Hematopoietic multipotent progenitor cell (in vitro differentiated cells): Measurements from ENCODE around the gene HLA-B. TPM values are rescaled to one million over a fixed set of nuclear protein-coding genes. Genes with fewer than 3 reads are reported as not detected.

ENCODE experiments used
- DNase-seq, 3 donors: peaks; one replicate each; pipeline ENCODE4 v3.0.0-alpha.2; 2011 to 2015; ENCODE audit warnings: low read depth in 2 of 3, low spot score in 2 of 3
- total RNA-seq: library from RNA; depleted of rRNA; stranded (reverse); fragments of >200 nt; gene quantifications from one replicate; pipeline ENCODE4 v1.2.3, GENCODE V29; 2012

The HLA-B gene
- total RNA-seq, 1 donor: 2,264 TPM

DNA sequence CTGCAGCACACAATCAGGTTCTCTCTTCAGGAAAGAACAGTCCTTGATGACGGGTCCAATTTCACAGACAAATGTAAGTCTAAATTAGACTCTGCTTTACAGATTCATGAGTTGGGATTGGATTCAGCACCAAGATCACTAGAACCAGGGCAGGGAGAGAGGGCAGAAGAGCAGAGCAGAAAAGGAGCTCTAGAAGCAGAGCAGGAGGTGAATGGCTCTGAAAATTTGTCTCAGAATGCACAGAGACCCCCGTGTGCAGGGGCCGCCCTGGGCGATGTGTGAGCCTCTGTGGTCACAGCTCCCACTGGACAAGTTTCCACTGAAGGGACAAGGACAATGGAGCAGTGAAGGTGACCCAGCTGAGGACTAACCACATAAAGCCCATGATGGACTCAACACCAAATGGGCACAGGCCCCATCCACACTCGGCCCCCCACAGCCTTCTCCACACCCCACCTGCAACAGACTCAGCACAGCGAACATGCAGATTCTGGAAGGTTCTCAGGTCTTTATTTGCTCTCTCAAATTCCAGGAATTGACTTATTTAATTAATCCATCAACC lies 3.5 kb downstream of the HLA-B start:
- no peak for DNase-seq

DNA sequence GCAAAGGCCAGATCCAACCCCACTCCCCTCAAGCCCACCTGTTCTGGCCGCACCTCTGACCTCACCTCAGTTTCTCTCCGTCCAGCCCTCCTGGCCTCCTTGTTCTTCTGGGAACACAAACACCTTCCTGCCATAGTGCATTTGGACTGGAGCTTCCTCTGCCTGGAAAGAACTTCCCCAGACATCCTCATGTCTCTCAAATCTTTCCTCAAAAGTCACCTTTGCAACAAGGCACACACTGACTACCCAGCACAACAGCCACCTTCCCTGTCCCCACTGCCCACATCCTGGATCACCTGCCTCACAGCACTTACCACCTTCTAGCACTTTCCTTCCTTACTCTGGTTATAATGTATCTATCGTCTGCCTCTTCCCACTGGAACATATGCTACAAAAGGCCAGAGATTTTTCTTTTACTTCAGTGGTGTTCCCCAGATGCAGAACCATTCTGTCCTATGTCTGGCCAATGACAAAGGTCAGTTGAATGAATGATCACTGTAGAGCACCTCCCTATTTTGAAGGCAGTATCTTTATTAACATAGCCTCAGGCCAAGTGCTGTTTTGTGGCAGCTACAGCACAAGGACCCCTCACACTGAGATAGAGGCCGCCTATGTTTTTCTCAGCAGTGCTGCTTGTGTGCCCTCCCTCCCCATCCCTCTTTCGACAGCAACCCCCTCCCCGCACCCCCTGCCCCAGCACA lies 4.1 kb downstream of the HLA-B start:
- peak in 1 of 3 donors; percentile 41 for DNase-seq

DNA sequence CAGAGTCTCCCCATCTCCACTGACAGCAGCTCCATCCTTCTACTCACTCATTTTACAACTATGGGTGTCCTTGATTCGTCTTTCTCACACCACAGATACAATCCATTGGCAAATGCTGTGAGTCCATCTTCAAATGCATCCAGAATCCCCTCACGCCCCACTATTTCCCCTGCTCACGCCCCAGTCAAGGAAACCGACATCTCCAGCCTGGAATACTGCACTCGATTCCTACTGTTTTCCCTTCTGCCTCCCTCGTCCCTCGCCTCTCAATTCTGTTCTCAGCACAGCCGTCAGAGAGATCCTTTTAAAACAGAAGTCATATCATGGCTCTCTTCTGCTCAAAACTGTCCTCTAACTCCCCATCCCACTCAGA lies 4.7 kb downstream of the HLA-B start:
- DNase-seq: peak in 1 of 3 donors; percentile 45

DNA sequence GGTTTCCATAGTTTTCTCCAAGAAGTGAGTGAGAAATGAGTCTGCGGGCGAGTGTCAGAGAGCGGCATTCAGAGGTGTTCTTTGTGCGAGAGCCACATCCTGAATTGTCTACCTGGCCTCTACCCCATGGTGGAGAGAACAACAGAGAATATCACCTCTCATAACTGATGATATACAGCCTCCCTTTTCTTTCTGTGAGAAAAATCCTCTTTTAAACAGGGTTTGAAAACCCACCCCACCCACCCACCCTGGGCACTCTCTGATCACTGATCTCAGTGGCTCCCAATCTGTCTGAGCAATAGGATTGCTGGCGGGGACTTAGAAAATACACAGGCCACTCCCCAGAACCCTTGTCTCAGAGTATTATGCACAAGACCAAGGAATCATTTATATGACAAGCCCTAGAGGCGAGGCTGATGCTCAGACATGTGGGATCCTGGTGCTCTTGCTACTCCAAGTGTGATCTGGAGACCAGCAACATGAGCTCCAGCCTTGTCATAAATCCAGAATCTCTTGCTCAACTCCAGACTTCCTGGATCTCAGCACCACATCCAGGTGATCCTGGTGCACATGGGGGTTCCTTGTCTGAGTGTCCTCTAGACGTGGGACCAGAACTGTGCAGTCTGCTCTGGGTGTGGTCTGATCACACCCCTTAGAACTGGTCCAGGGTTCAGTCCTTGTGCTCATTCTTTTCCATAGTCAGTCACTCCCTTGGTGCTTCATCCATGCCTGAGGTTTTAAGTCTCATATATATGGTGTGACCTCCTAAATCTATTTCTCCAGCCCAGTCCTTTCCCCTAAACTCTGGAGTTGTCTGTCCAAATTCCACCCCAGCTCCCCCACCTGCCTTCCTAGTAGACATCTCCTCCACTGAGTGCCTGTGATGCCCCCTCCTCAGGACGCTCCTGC lies 5.3 kb downstream of the HLA-B start:
- peak in 1 of 3 donors; percentile 50 for DNase-seq

DNA sequence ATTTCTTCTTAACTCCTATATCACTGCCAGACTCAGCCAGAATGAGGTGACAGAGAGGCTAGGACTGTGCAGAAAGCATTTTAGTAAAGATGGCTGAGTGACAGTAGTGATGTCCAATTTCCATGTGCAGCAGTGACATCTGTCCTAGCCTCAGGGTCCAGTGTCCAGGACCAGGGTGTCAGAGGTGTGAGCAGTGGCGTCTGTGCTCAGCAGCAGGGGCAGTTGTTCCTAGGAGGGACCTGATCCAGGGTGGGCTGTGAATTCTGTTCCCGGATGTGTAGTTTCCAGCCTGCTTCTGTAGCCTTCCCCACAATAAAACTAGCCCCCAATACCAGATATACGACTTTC lies 6.0 kb downstream of the HLA-B start:
- DNase-seq: no peak

DNA sequence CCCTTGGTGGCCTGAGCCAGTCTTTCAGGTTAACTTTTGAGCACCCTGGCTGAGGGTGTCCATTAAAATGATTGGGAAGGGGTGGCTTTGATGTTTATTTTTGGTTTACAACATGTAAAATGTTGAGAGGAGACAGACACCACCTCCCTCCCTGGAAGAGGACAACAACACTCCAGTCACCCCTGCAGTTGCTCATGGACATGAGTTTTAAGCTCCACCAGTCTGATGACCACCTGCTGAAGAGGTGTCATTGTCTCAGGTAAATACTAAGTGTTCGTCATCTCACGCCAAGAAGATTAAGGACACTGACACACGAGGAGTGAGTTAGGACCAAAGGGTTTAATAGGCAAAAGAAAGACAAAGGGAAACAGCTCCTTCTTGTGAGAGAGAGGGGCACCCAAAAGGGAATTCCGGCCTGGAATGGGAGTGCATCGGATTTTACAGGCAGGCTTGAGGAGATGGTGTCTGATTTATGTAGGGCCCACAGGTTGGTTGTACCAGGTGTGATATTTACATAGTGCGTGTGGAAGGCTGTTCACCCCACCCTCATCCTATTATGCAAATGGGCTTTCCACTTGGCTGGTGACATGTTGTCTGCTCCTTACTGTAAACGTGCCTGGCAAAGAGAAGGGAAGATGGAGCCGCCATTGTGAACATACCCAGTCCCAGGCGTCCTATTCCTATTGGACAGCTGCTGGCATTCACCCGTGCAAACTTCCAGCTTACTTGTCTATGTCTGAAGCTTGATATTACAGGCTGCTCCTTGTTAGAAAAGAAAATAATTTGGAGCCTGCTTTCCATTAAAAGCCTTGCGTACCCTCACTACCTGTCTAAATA lies 6.6 kb downstream of the HLA-B start:
- DNase-seq: no peak

DNA sequence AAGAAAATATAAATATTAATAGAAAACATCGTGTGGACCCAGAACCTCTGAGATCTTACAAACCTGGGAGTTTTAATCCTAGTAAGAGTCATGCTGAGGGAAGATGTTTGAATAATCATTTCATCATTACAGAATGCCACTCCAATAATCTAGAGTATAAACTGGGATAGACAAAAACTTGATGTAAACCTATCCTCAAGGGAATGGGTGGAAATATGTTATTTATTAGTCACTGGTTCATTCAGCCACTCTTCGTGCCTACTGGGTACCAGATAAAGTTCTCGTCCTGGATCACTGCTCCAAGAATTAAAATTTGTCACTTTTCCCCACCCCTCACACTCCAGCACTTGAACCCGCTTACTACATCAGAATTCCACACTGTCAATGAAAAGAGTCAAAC lies 7.7 kb downstream of the HLA-B start:
- no peak for DNase-seq

DNA sequence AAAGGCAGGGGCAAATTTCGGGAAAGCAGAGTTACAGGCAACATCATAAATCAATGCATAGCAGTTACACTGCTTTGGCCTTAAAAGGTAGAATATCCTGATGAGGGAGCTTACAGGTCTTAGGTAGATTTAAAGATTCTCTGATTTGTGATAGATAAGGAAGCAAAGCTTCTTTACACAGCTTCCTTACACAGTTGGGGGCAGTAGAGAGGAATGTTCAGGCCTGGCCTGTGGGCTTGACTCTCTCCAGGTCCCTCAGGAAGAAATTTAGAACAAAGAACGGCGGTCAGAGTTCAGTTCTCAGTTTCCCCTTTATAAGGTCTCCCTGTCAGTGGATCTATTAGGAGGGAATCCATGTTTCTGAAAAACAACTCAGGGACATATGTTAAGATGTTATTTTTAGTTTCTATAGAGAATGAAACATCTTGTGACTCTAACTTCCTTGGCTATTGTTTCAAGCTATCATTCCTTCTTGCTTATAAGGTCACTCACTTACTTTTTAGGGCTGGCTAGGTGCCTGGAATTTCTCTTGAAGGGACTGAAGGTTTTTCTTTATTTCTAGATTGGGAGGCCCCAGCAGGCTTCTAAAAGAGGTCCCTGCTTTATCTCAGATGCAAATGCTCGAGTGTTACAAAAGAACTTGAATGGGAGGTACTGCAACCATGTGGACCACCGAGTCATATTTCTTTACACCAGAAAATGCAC lies 11.8 kb downstream of the HLA-B start:
- no peak for DNase-seq

DNA sequence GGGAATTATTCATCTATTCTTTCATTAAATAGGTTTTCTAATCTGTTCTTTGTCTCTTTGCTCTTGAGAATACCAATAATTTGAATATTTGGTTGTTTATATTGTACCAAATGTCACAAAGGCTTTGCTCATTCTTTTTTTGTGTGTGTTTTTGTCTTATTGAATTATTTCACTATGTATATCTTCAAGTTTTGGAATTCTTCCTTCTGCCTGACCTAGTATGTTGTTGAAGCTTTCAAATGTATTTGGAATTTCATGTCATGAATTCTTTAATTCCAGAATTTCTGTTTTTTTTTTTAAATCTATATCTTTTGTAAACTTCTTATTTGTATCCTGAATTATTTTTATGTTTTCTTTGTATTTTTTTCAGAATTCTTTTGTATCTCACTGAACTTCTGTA lies 16.8 kb downstream of the HLA-B start:
- no peak for DNase-seq

DNA sequence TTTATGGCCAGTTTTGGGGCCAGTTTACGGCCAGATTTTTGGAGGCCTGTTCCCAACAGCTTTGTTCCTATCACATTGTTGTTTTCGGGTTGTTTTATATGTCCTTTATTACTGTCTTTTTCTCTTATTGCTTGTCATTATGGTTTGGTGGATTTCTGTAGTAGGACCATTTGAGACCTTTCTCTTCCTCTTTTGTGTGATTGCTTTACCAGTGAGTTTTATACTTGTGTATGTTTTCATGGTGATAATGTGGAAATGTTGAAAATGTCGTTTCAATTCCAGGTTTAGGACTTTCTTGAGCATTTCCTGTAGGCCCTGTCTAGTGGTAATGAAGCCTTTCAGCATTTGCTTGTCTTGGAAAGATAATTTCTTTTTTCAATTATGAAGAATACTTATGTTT lies 17.8 kb downstream of the HLA-B start:
- DNase-seq: no peak

DNA sequence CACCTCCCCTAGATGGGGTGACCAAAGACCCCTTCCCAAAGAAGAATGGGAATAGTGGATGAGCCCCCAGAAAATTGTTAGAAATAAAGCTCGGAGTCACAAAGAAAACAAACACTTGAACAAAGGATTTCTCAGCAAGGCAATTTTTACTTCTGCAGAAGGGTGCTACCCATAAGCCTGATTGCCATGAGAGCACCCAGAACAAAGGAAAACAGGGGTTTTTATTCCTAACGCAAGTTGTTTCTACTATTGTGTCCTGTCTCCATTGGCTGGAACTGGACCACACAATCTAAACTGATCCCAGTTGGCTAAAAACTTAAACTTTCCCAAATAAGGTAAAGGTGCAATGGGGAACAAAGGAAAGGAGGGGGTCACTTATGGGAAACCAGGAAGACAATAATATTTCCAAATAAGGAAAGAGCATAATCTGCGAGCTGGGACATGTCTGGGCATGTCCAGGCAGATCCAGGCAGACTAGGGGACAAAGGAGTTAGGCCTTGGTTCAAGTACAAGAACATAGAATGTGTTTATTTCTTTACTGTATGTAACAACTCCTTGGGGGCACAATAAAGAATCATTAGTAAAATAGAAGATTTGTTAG lies 20.0 kb downstream of the HLA-B start:
- peak in 1 of 3 donors; percentile 30 for DNase-seq

DNA sequence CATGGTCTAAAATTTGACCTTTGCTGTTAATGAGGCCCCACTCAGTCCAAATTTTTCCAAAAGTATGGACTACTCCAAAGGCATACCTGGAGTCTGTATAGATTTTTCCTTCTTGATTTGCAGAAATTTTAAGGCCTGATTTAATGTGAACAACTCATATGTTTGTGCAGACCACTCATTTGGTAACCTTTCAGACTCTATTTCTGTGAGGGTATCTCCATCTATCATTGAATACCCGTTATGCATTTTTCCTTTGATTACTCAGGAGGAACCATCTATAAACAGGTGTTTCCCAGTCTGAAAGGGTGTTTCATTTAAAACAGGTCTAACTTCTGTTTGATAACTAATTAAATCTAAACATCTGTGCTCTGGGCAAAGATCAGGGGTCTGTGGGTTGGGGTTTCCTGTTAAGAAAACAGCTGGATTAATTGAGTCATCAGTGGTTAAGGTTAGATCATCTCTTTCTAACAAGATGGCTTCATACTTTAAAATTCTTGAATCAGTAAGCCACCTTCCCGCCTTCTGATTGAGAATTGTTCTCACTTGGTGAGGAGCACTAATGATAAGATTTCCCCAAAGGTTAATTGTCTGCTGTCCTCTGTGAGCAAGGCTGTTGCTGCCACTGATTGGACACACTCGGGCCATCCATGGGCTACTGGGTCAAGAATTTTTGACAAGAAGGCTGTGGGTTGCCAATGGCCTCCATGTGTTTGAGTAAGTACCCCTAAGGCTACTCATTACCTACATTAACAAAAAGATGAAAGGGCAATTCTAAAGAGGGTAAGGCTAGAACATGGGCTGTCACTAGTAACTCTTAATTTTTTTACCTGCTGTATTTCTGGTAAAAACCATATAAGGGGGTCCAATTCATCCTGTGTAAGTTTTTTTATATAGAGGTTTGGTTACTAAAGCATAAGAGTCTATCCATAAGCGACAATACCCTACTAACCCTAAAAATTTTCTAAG lies 24.1 kb downstream of the HLA-B start:
- DNase-seq: peak in 2 of 3 donors; percentile 48 to 86

DNA sequence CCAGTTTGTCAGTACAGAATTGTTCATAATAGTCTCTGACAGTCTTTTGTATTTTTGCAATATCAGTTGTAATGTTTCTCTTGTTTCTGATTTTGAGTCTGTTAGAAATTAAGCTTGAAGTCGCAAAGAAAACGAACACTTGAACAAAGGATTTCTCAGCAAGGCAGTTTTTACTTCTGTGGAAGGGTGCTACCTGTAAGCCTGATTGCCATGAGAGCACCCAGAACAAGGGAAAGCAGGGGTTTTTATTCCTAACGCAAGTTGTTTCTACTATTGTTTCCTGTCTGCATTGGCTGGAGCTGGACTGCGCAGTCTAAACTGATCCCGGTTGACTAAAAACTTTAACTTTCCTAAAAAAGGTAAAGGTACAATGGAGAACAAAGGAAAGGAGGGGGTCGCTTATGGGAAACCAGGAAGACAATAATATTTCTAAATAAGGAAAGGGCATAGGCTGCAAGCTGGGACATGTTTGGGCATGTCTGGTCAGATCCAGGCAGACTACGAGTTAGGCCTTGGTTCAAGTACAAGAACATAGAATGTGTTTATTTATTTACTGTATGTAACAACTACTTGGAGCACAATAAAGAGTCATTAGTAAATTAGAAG lies 28.5 kb downstream of the HLA-B start:
- no peak for DNase-seq

DNA sequence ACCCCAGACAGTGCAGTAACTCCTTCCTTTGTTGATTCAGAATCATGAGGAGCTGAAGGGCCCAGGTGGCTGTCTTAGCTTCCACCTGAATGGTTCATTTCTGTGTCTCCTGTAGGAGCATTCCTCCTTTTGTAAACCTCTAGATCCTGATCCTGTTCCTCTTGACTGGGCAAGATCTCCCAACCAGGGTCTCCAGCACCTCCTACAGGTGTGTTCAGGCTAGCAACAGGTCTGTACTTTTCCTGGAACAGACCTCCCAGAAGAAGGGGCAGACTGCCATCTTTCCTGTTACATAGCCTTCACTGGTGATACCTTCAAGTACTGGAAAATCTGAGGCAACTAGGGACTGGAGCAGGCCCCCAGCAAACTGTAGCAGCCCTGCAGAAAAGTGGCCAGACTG lies 35.2 kb downstream of the HLA-B start:
- DNase-seq: no peak

DNA sequence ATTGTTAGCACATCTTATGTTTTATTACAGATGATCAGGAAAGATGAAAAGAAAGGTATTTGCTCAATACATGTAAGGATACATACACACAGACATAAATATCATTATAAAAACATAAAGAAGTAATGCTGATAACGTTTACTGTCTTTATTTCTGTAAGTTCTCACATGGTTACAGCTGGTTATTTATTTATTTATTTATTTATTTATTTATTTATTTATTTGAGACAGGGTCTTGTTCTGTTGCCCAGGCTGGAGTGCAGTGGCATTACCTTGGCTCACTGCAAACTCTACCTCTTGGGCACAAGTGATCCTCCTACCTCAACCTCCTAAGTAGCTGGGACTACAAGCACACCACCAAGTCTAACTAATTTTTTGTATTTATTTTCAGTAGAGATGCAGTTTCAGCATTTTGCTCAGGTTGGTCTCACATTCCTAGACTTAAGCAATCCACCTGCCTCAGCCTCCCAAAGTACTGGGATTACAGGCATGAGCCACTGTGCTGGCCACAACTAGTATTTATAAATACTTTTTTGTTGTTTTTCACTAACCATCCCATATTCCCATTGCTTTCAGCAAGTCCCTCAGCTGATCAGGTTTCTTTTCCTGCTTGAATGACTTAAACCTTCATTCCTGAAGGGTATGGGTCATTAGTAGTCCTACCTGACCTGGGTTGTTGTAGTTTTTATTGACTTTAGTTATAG lies 35.8 kb downstream of the HLA-B start:
- no peak for DNase-seq

DNA sequence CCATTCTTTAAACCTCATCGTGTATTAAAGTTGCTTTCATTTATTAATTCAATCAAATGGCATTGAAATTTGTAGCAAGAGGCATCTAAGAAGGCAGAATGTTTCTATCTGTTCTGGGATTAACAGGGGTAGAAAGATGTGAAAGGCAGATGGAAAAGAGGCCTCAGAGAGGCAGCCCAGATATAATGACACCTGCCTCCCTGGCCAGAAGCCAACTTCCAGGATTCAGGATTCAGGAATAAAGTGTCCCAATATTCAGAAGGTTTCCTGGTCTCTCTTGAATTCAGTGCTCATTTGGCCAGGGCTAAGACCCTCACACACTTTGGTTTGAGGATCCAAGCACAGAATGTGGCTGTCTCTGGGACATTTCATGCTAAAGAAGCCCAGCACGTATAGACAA lies 39.9 kb downstream of the HLA-B start:
- no peak for DNase-seq

DNA sequence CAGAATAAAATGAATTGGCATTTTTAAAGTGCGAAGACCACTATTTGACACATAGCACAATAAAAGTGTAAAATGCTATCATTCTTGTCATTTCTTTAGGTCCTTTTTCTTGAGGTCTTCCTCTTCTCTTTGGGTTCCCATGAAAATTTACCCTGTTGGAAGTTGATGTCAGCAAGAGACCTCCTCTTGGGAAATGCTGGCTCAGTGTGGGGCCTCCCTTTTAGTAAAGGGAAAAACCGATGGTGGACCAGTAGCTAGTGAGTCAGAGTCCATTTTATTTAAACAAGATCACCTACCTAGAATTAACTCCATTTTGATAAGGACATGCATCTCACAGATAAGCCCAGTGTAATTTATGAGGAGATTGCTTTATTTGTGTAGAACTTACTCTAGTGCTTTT lies 47.3 kb downstream of the HLA-B start:
- DNase-seq: no peak

DNA sequence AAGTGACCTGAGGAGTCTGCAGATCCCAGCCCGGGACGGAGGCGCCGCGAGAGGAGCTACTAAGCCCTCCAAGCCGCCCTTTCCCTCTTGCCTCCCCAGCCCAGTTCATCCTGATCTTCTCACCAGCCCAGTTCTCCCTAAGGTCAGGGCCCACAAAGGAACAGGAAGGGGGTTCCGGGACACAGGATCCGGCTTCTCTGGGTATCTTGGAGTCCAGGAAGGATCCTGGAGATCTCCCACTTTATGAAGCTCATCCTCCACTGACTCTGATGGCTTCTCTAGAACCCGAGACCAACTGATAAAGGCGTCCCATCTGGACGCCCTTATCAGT lies 48.2 kb downstream of the HLA-B start:
- no peak for DNase-seq
